ENCODE data around the gene TSEN15. TPM values are rescaled to one million over a fixed set of nuclear protein-coding genes. Genes with fewer than 3 reads are reported as not detected.

The TSEN15 gene
- polyA plus RNA-seq (ENCODE audit: insufficient read length in 10 of 10), result 10 to 100 TPM; 35.1 to 47.4 (median 38.6) TPM
- long read RNA-seq, donor 1, transcript TSEN15-216 (5 exons, 1,986 nt), result major isoform, 5 of 13 reads
- long read RNA-seq, donor 1, transcript TSEN15-208 (4 exons, 2,219 nt), result major isoform, 5 of 13 reads
- long read RNA-seq, donor 1, partial matches to known transcripts, result 0 of 13 reads
- long read RNA-seq, donor 1, other reads (novel, unspliced or antisense), result 0 of 13 reads
- long read RNA-seq, donor 2, transcript TSEN15-203 (4 exons, 1,844 nt), result major isoform, 5 of 16 reads
- long read RNA-seq, donor 2, transcript TSEN15-208 (4 exons, 2,219 nt), result major isoform, 5 of 16 reads
- long read RNA-seq, donor 2, partial matches to known transcripts, result 0 of 16 reads
- long read RNA-seq, donor 2, other reads (novel, unspliced or antisense), result 0 of 16 reads
- long read RNA-seq, donor 3, result 0 reads
- long read RNA-seq, donor 4, transcript TSEN15-216 (5 exons, 1,986 nt), result major isoform, 7 of 15 reads
- long read RNA-seq, donor 4, transcript TSEN15-208 (4 exons, 2,219 nt), result minor isoform, 5 of 15 reads
- long read RNA-seq, donor 4, partial matches to known transcripts, result 0 of 15 reads
- long read RNA-seq, donor 4, other reads (novel, unspliced or antisense), result 0 of 15 reads
- long read RNA-seq, donor 5, transcript TSEN15-203 (4 exons, 1,844 nt), result minor isoform, 7 of 22 reads
- long read RNA-seq, donor 5, transcript TSEN15-216 (5 exons, 1,986 nt), result major isoform, 10 of 22 reads
- long read RNA-seq, donor 5, partial matches to known transcripts, result 0 of 22 reads
- long read RNA-seq, donor 5, other reads (novel, unspliced or antisense), result 0 of 22 reads
- long read RNA-seq, donor 6, transcript TSEN15-216 (5 exons, 1,986 nt), result major isoform, 10 of 19 reads
- long read RNA-seq, donor 6, transcript TSEN15-203 (4 exons, 1,844 nt), result minor isoform, 6 of 19 reads
- long read RNA-seq, donor 6, partial matches to known transcripts, result 0 of 19 reads
- long read RNA-seq, donor 6, other reads (novel, unspliced or antisense), result 0 of 19 reads
- long read RNA-seq, donor 7, partial matches to known transcripts, result 0 of 8 reads
- long read RNA-seq, donor 7, other reads (novel, unspliced or antisense), result 0 of 8 reads
- long read RNA-seq, donor 8, partial matches to known transcripts, result 5 of 14 reads
- long read RNA-seq, donor 8, other reads (novel, unspliced or antisense), result 0 of 14 reads
- long read RNA-seq, donor 9, partial matches to known transcripts, result 0 of 4 reads
- long read RNA-seq, donor 9, other reads (novel, unspliced or antisense), result 0 of 4 reads

- peak; percentile 84 to 93 (median 85) for DNase-seq
Observed at GRCh38 chr1:184051485-184052193, at the start of gene TSEN15. Gene TSEN15, plus strand, starts transcription at chr1:184051730. Its CDS starts 26 bp downstream, at chr1:184051756.

GRCh38 chr1:184002071-184002470 is 49.5 kb upstream of the TSEN15 start:
- DNase-seq, result peak in 2 of 3 donors; percentile 61 to 74

DNA sequence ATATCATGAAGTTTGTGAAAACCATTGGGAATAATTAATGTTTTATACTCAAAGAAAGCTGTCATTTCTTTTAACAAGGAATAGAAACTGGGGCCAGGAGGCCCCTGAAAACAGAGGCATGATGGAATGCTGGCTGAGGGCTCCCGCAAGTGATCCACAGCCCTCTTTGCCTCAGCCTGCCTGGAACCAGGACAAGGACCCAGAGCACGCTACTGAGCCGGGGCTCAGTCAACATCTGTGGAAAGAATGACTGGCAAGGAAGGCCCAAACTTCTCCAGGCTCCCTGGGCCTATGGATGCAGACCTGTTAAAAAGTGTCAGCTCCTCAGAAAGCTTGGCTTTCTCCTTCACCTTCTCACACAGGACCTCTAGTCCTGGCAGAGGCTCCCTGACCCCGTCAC is 46.6 kb upstream of the TSEN15 start:
- peak in 1 of 3 donors; percentile 52 for DNase-seq

DNA sequence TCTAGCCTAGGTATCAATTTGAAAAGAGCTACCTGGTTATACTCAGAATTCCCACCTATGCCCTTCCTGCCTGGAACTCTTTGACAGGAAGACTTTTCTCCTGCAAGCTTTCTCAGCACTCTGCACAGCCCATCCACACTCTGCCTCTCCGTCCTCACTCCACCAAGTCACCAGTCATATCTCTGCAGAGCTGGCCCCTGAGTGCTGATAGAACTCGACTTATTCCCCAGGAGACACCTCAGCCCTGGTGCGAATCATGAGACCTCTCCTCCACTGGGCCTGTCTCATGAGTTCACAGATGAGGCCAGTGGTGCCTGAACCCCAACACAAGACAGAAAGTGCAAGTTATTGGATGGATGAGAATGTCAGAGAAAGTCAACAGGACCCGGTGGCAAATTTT is 46.0 kb upstream of the TSEN15 start:
- peak in 1 of 3 donors; percentile 22 for DNase-seq

- no peak for DNase-seq
Observed at GRCh38 chr1:184010788-184011187, 40.7 kb upstream of the TSEN15 start.

DNA sequence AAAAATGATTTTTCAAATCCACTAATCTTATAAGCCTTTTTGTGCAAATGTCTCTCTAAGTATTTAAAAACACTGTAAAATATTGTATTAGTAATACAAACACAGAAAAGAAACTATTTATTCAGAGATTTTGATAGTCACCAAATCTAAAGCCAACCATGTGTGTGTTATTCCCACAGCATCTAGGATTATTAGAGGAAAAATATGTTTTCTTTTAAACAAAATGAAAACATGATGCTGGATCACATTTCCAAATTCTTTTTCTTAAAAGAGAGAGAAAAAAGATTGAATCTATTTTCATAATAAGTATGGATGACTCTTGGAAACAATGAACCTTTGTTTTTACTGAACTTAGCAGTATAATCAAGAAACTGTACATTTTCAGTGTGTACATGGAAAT is 39.3 kb upstream of the TSEN15 start:
- peak in 1 of 3 donors; percentile 39 for DNase-seq

DNA sequence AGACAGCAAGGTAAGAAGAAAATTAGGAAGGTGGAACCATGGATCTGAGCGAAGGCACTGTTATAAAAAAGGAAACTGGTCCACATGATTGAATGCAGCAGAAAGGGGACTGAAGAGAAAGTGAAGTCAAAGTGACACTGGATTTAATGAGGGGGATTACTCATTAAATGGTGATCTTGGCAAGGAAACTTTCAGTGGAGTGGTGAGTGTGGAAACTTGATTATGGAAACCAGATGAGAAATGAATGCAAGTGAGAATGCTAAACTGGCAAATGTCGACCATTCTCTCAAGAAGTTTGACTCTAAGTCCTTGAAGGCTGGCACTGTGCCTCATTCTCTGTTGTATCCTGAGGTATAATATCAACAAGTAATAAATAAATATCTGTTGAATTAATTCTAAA is 37.3 kb upstream of the TSEN15 start:
- DNase-seq, result no peak

- no peak for DNase-seq
Observed at GRCh38 chr1:184016169-184016568, 35.4 kb upstream of the TSEN15 start.

- DNase-seq, result no peak
Observed at GRCh38 chr1:184017306-184017705, 34.2 kb upstream of the TSEN15 start.

DNA sequence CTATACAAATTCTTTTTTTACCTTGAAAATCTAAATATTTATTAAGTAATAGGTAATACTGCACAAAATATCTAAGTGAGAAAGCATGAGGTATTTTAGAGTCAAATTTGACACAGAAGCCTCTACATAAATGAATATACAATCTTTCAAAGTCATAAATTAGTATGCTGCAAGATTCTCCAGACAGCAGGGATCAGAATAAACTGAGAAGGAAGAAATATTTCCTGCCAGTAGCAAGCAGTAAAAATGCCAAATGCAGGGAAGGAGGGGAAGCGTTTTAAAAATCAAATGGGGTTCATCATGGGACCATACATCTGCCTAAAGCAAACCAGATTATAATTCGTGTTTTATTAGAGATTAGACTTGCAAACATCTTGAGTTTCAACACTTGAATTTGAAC is 32.9 kb upstream of the TSEN15 start:
- peak in 1 of 3 donors; percentile 40 for DNase-seq

DNA sequence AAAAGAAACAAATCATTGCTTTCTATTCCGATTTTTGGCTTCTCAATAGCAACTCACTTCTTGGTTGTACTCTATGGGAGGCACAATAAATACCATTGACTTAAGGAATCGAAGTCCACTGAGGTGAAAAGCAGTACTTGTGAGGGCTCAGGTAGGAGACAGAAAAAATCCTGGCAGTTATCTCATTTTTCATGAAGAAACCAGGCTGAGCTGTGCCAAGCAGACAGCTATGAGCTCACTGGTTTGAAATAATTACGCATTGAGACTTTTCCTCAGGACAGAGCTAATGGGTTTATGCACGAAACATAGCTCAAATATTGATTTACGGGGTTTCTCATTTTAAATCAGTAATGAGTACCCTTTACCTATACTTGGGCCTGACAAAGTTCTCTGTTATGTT is 32.5 kb upstream of the TSEN15 start:
- peak in 1 of 3 donors; percentile 48 for DNase-seq

DNA sequence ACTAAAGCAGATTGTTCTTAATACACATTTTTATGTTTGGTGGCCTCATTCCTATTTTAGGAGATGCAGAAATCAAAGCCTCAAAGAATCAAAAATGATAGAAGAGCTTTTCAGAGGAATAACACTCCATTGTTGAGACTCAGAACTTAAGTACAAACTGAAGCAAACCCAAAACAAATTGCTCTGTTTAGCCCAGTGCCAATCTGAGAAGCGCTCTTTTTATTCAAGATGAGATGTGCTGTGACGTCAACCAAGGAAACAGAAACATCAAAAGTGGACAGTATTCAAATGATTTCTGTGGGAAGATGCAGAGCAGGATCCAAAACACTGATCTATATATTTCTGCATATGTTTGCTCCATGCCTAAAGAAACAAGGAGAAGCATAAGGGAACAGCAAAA is 32.0 kb upstream of the TSEN15 start:
- DNase-seq, result no peak

GRCh38 chr1:184020328-184020727 is 31.2 kb upstream of the TSEN15 start:
- no peak for DNase-seq

- no peak for DNase-seq
Observed at GRCh38 chr1:184020855-184021254, 30.7 kb upstream of the TSEN15 start.

GRCh38 chr1:184021728-184022127 is 29.8 kb upstream of the TSEN15 start:
- DNase-seq, result peak; percentile 74 to 93 (median 87)

GRCh38 chr1:184022668-184023067 is 28.9 kb upstream of the TSEN15 start:
- DNase-seq, result peak; percentile 74 to 91 (median 78)

GRCh38 chr1:184023171-184023570 is 28.4 kb upstream of the TSEN15 start:
- DNase-seq, result peak in 1 of 3 donors; percentile 73

- DNase-seq, result peak; percentile 83 to 90 (median 84)
Observed at GRCh38 chr1:184025242-184025675, 26.3 kb upstream of the TSEN15 start.

- DNase-seq, result peak in 2 of 3 donors; percentile 83 to 91
Observed at GRCh38 chr1:184027826-184028695, 23.5 kb upstream of the TSEN15 start.

Measured in muscle of back (tissue), 13 donors.